Measurements from ENCODE around the gene R3HCC1L.

The R3HCC1L gene

GRCh38 chr10:98212196-98212595 is 77.7 kb downstream of the R3HCC1L start:
- H3K79me2 ChIP-seq (ENCODE audit: control insufficient read depth, low read length): peaks cover 83% of the 10 kb centered on the region

GRCh38 chr10:98213740-98214139 is 79.3 kb downstream of the R3HCC1L start:
- peaks cover 16% of the 10 kb centered on the region for H3K4me1 ChIP-seq (ENCODE audit: control insufficient read depth, low read length)
- peaks cover 7% of the 10 kb centered on the region; the same call in 1 of the 2 replicates for H3F3A ChIP-seq (ENCODE audit: control insufficient read depth, insufficient read depth)
- H3K27ac ChIP-seq (ENCODE audit: low read depth, low read length): no peak overlapping the region
- H3K9me3 ChIP-seq (ENCODE audit: control insufficient read depth, insufficient read depth, low read length): peaks cover 18% of the 10 kb centered on the region
- H4K20me1 ChIP-seq (ENCODE audit: control insufficient read depth, insufficient read depth, low read depth, low read length): no peaks in the 10 kb centered on the region
- TF ChIP-seq CTCF (IDR thresholded peaks at IDR 0.05; ENCODE audit: low read depth, low read length, poor library complexity, severe bottlenecking) (no peak), EZH2phosphoT487 (IDR thresholded peaks at IDR 0.05; ENCODE audit: borderline replicate concordance, low read length) (no peak)
- H3K27me3 ChIP-seq (ENCODE audit: control insufficient read depth, low read length): no peaks in the 10 kb centered on the region
- H3K4me3 ChIP-seq (ENCODE audit: low read length): no peak overlapping the region
- no peaks in the 10 kb centered on the region for H3K9me2 ChIP-seq (replicated peaks; ENCODE audit: control insufficient read depth, low read length)
- H3K79me2 ChIP-seq (ENCODE audit: control insufficient read depth, low read length): peaks cover 94% of the 10 kb centered on the region
- peaks cover 88% of the 10 kb centered on the region for H3K36me3 ChIP-seq (ENCODE audit: control insufficient read depth, low read length)
- H3K4me2 ChIP-seq (ENCODE audit: low read length): no peak overlapping the region

More at GRCh38 chr10:98212196-98212595, 77.7 kb downstream of the R3HCC1L start:
- no peaks in the 10 kb centered on the region for H3K9me2 ChIP-seq (replicated peaks; ENCODE audit: control insufficient read depth, low read length)
- H3K27me3 ChIP-seq (ENCODE audit: control insufficient read depth, low read length): no peaks in the 10 kb centered on the region
- peaks cover 89% of the 10 kb centered on the region for H3K36me3 ChIP-seq (ENCODE audit: control insufficient read depth, low read length)
- peaks cover 5% of the 10 kb centered on the region for H3K4me1 ChIP-seq (ENCODE audit: control insufficient read depth, low read length)
- no peaks in the 10 kb centered on the region for H3F3A ChIP-seq (ENCODE audit: control insufficient read depth, insufficient read depth)
- peaks cover 7% of the 10 kb centered on the region; the same call in 1 of the 2 replicates for H3K9me3 ChIP-seq (ENCODE audit: control insufficient read depth, insufficient read depth, low read length)
- no peak for TF ChIP-seq CTCF (IDR thresholded peaks at IDR 0.05; ENCODE audit: low read depth, low read length, poor library complexity, severe bottlenecking)
- no peak for TF ChIP-seq EZH2phosphoT487 (IDR thresholded peaks at IDR 0.05; ENCODE audit: borderline replicate concordance, low read length)
- no peak overlapping the region for H3K27ac ChIP-seq (ENCODE audit: low read depth, low read length)
- H3K4me2 ChIP-seq (ENCODE audit: low read length): no peak overlapping the region
- H3K4me3 ChIP-seq (ENCODE audit: low read length): no peak overlapping the region
- no peaks in the 10 kb centered on the region for H4K20me1 ChIP-seq (ENCODE audit: control insufficient read depth, insufficient read depth, low read depth, low read length)

- Histone ChIP-seq H3K36me3 (ENCODE audit: control insufficient read depth, low read length) (peaks cover 88% of the 10 kb centered on the region), H3K4me2 (ENCODE audit: low read length) (no peak overlapping the region), H4K20me1 (ENCODE audit: control insufficient read depth, insufficient read depth, low read depth, low read length) (no peaks in the 10 kb centered on the region), H3K4me3 (ENCODE audit: low read length) (no peak overlapping the region), H3K79me2 (ENCODE audit: control insufficient read depth, low read length) (peaks cover 98% of the 10 kb centered on the region), H3K27me3 (ENCODE audit: control insufficient read depth, low read length) (no peaks in the 10 kb centered on the region), H3K27ac (ENCODE audit: low read depth, low read length) (no peak overlapping the region), H3F3A (ENCODE audit: control insufficient read depth, insufficient read depth) (peaks cover 7% of the 10 kb centered on the region; the same call in 1 of the 2 replicates), H3K9me3 (ENCODE audit: control insufficient read depth, insufficient read depth, low read length) (peaks cover 31% of the 10 kb centered on the region), H3K9me2 (replicated peaks; ENCODE audit: control insufficient read depth, low read length) (no peaks in the 10 kb centered on the region), H3K4me1 (ENCODE audit: control insufficient read depth, low read length) (peaks cover 16% of the 10 kb centered on the region)
- TF ChIP-seq EZH2phosphoT487 (IDR thresholded peaks at IDR 0.05; ENCODE audit: borderline replicate concordance, low read length) (no peak), CTCF (IDR thresholded peaks at IDR 0.05; ENCODE audit: low read depth, low read length, poor library complexity, severe bottlenecking) (no peak)
These were observed 80.9 kb downstream of the R3HCC1L start for GRCh38 chr10:98215373-98215772.

Data from DOHH2 (cell line).